PC-9 (cell line): ENCODE results near the gene NAGLU. TPM values are rescaled to one million over a fixed set of nuclear protein-coding genes. Genes with fewer than 3 reads are reported as not detected.

ENCODE experiments used
- BruUV-seq: library from RNA; stranded (reverse); fragments of 400-500 nt; replicated peaks from 2 replicates; lab custom pipeline; 2021; lab: Mats Ljungman, UMichigan
- CTCF ChIA-PET: fragments of 300-600 bp; sonication (Branson Sonifier 250); formaldehyde crosslinking; loops from one replicate; lab custom pipeline; 2022; ENCODE audit warnings: antibody characterized with exemption; lab: Charles Lee
- POLR2A ChIA-PET: fragments of 300-600 bp; sonication (Branson Sonifier 250); formaldehyde crosslinking; loops from one replicate; lab custom pipeline; 2022; ENCODE audit warnings: antibody characterized with exemption; ENCODE audit not compliant: unreplicated experiment; lab: Charles Lee
- DNase-seq, 2 experiments: peaks; one replicate each; pipeline versions ENCODE4 v3.0.0 to v3.0.0-alpha.2; 2015 to 2022; ENCODE audit warnings: mixed read lengths in 1 of 2
- H2AFZ ChIP-seq: fragments of 200-600 bp; sonication (generic); 2 replicates; pipeline ENCODE4 v1.8.1; 2017; ENCODE audit warnings: antibody characterized with exemption
- H3F3A ChIP-seq: fragments of 200-600 bp; sonication (generic); 2 replicates; pipeline ENCODE4 v1.8.1; 2017; ENCODE audit warnings: antibody characterized with exemption, mild to moderate bottlenecking, low read depth; ENCODE audit not compliant: insufficient read depth
- H3K27ac ChIP-seq: fragments of 200-600 bp; sonication (generic); 2 replicates; pipeline ENCODE4 v1.6.1; 2016; ENCODE audit warnings: mixed run types
- H3K27me3 ChIP-seq: fragments of 200-600 bp; sonication (generic); 2 replicates; pipeline ENCODE4 v1.6.1; 2016; ENCODE audit warnings: low read depth, mixed run types; ENCODE audit not compliant: insufficient read depth
- H3K36me3 ChIP-seq: fragments of 200-600 bp; sonication (generic); 2 replicates; pipeline ENCODE4 v1.6.1; 2016; ENCODE audit warnings: low read depth, mixed run types
- H3K4me1 ChIP-seq: fragments of 200-600 bp; sonication (generic); replicated peaks from 2 replicates; pipeline ENCODE4 v1.6.1; 2016; ENCODE audit warnings: mixed run types; ENCODE audit not compliant: insufficient read depth
- H3K4me2 ChIP-seq: fragments of 200-600 bp; sonication (generic); 2 replicates; pipeline ENCODE4 v1.6.1; 2017; ENCODE audit warnings: mixed run types
- H3K4me3 ChIP-seq: fragments of 200-600 bp; sonication (generic); 2 replicates; pipeline ENCODE4 v1.6.1; 2016; ENCODE audit warnings: mixed run types
- H3K79me2 ChIP-seq: fragments of 200-600 bp; sonication (generic); 2 replicates; pipeline ENCODE4 v1.6.1; 2017; ENCODE audit warnings: low read depth, mixed run types
- H3K9me2 ChIP-seq: fragments of 200-600 bp; sonication (generic); 2 replicates; pipeline ENCODE4 v1.8.1; 2017; ENCODE audit warnings: mild to moderate bottlenecking; ENCODE audit not compliant: insufficient read depth
- H3K9me3 ChIP-seq: fragments of 200-600 bp; sonication (generic); 2 replicates; pipeline ENCODE4 v1.8.1; 2016; ENCODE audit warnings: low read depth; ENCODE audit not compliant: insufficient read depth
- H4K20me1 ChIP-seq: fragments of 200-600 bp; sonication (generic); 2 replicates; pipeline ENCODE4 v1.8.1; 2017; ENCODE audit not compliant: insufficient read depth
- CTCF ChIP-seq: fragments of 200-600 bp; sonication (generic); conservative IDR thresholded peaks from 2 replicates; pipeline ENCODE4 v1.6.1; 2017; ENCODE audit warnings: mixed run types, antibody characterized with exemption, mild to moderate bottlenecking, moderate library complexity
- EZH2 ChIP-seq: fragments of 200-600 bp; sonication (generic); IDR thresholded peaks from 2 replicates; pipeline ENCODE4 v1.8.0; 2017; ENCODE audit warnings: antibody characterized with exemption, low read depth
- intact Hi-C: fragments of 100-400 bp; cut with micrococcal nuclease; formaldehyde crosslinking; loops from one replicate; pipeline ENCODE4 v1.10.0; 2022; ENCODE audit not compliant: unreplicated experiment
- microRNA-seq: library from miRNA; unstranded; fragments of <30 nt; microRNA quantifications from one replicate; pipeline ENCODE4 v1.2.0, GENCODE V29; 2021; ENCODE audit warnings: borderline number of aligned reads, borderline replicate concordance
- total RNA-seq: library from RNA; stranded (reverse); gene quantifications from 2 replicates; pipeline ENCODE4 v1.2.3, GENCODE V29; 2021

NAGLU gene
- total RNA-seq, 1 experiment from 2014 or later = 18.2 TPM

DNA sequence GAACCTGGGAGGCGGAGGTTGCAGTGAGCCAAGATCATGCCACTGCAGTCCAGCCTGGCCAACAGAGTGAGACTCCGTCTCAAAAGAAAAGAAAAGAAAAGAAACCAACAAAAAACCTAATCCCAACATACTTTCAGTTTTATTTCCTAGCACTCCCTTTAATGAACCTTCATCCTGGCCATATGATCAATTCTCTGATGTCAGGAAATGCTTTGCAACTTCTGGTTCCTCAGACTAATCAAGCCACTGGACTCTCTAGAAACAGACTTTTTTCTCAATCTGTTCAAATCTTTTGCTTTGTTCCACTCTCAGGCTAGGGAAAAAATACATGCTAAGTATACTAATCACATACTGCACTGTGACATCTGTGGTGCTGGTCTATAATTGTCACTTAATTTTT is 54.8 kb downstream of the NAGLU start:
- no TSS peak for BruUV-seq
- Histone ChIP-seq H3K9me3 (no peaks in the 10 kb centered on the region), H3F3A (peaks cover 4% of the 10 kb centered on the region; the same call in 1 of the 2 replicates), H3K4me3 (no peak overlapping the region), H3K4me1 (no peaks in the 10 kb centered on the region), H4K20me1 (no peaks in the 10 kb centered on the region), H3K9me2 (no peaks in the 10 kb centered on the region), H3K36me3 (peaks cover 10% of the 10 kb centered on the region; the same call in 1 of the 2 replicates), H3K4me2 (no peak overlapping the region), H3K27ac (no peak overlapping the region), H2AFZ (no peak overlapping the region), H3K79me2 (no peaks in the 10 kb centered on the region), H3K27me3 (no peaks in the 10 kb centered on the region)
- intact Hi-C loops = no loop called here
- no peak for DNase-seq
- TF ChIP-seq CTCF (no peak), EZH2 (no peak)
- CTCF ChIA-PET = no interaction called here
- POLR2A ChIA-PET = no interaction called here

DNA sequence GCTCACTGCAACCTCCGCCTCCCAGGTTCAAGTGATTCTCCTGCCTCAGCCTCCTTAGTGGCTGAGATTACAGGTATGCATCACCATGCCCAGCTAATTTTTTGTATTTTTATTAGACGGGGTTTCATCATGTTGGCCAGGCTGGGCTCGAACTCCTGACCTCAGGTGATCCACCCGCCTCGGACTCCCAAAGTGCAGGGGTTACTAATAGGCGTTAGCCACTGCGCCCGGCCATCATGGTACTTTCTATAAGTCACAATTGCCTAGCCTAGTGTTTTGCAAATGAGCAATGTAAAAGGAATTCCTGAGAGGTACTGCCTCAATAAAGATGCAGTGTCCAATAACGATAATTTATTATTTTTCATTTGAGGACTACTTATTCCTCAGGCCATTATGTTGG is 55.4 kb downstream of the NAGLU start:
- Histone ChIP-seq H2AFZ (no peak overlapping the region), H4K20me1 (no peaks in the 10 kb centered on the region), H3K79me2 (no peaks in the 10 kb centered on the region), H3K4me1 (no peaks in the 10 kb centered on the region), H3F3A (peaks cover 4% of the 10 kb centered on the region; the same call in 1 of the 2 replicates), H3K36me3 (peaks cover 10% of the 10 kb centered on the region; the same call in 1 of the 2 replicates), H3K4me2 (no peak overlapping the region), H3K9me2 (no peaks in the 10 kb centered on the region), H3K27me3 (no peaks in the 10 kb centered on the region), H3K9me3 (no peaks in the 10 kb centered on the region), H3K4me3 (no peak overlapping the region), H3K27ac (no peak overlapping the region)
- ChIA-PET POLR2A (no interaction called here), CTCF (interaction anchor here (0.5 kb wide), 1 partner anchor 177 kb away, joined by 3 read pairs; no protein-coding TSS in a partner anchor)
- BruUV-seq = no TSS peak
- intact Hi-C loops = no loop called here
- DNase-seq = no peak
- TF ChIP-seq EZH2 = no peak
- no peak for TF ChIP-seq CTCF

Small RNA genes within 50 kb of the gene (microRNA-seq; reads per million reads assigned to microRNA genes)
- gene MIR5010 (4.0 reads per million), gene MIR548AT (not detected)

Other genes starting within 250 kb of the NAGLU start
- 3.4 and 12.1 TPM in 2 replicates for gene STAT5A, start 247.7 kb upstream of the NAGLU start, total RNA-seq
- 65.2 and 74.6 TPM in 2 replicates for gene STAT3, start 147.8 kb upstream of the NAGLU start, total RNA-seq
- gene CAVIN1, start 113.0 kb upstream of the NAGLU start, total RNA-seq = 154 and 170 TPM in 2 replicates
- gene ATP6V0A1, start 77.4 kb upstream of the NAGLU start, total RNA-seq = 39.4 and 55.1 TPM in 2 replicates
- 0.90 and 1.3 TPM in 2 replicates for gene HSD17B1, start 16.7 kb downstream of the NAGLU start, total RNA-seq
- gene COASY, start 25.9 kb downstream of the NAGLU start, total RNA-seq = 133 and 152 TPM in 2 replicates
- 20.0 and 26.0 TPM in 2 replicates for gene MLX, start 30.9 kb downstream of the NAGLU start, total RNA-seq
- gene PSMC3IP, start 41.5 kb downstream of the NAGLU start, total RNA-seq = 10.2 and 13.4 TPM in 2 replicates
- 57.0 and 61.7 TPM in 2 replicates for gene RETREG3, start 73.1 kb downstream of the NAGLU start, total RNA-seq
- gene TUBG1, start 73.4 kb downstream of the NAGLU start, total RNA-seq = 79.1 and 85.6 TPM in 2 replicates
- 25.5 and 28.3 TPM in 2 replicates for gene TUBG2, start 123.0 kb downstream of the NAGLU start, total RNA-seq
- 22.5 and 32.2 TPM in 2 replicates for gene PLEKHH3, start 140.8 kb downstream of the NAGLU start, total RNA-seq
- gene CCR10, start 145.6 kb downstream of the NAGLU start, total RNA-seq = 0.25 TPM in 1 of 2 replicates, not detected in the other
- gene CNTNAP1, start 146.3 kb downstream of the NAGLU start, total RNA-seq = 1.4 and 1.8 TPM in 2 replicates
- 22.8 and 24.8 TPM in 2 replicates for gene EZH1, start 208.8 kb downstream of the NAGLU start, total RNA-seq
- gene RAMP2, start 225.0 kb downstream of the NAGLU start, total RNA-seq = 1.1 TPM in 1 of 2 replicates, not detected in the other
- gene VPS25, start 237.2 kb downstream of the NAGLU start, total RNA-seq = 38.7 and 48.4 TPM in 2 replicates
- gene WNK4, start 244.4 kb downstream of the NAGLU start, total RNA-seq = 8.3 and 11.9 TPM in 2 replicates